HG02678 (cell line): ENCODE measurements around the gene NOP56.

ENCODE experiments used
- ATAC-seq: cut with Tn5 transposase; IDR thresholded peaks from one replicate; pipeline ENCODE4 v1.9.1; 2021; ENCODE audit warnings: mild to moderate bottlenecking, moderate library complexity; ENCODE audit not compliant: unreplicated experiment

Gene NOP56

GRCh38 chr20:2640260-2640659, 12.2 kb upstream of the NOP56 start:
- ATAC-seq = no peak

- no peak for ATAC-seq
Measured at GRCh38 chr20:2640899-2641298, 11.5 kb upstream of the NOP56 start.

GRCh38 chr20:2643708-2644107, 8.7 kb upstream of the NOP56 start:
- no peak for ATAC-seq

- ATAC-seq = peak; percentile 44
Measured at GRCh38 chr20:2652724-2653555, 508 bp downstream of the NOP56 start.

- no peak for ATAC-seq
Measured at GRCh38 chr20:2653556-2654383, 1.3 kb downstream of the NOP56 start.

GRCh38 chr20:2654384-2654822, 2.0 kb downstream of the NOP56 start:
- ATAC-seq = no peak

- ATAC-seq = no peak
Measured at GRCh38 chr20:2654831-2655230, 2.4 kb downstream of the NOP56 start.

GRCh38 chr20:2655331-2656116, 3.1 kb downstream of the NOP56 start:
- no peak for ATAC-seq

GRCh38 chr20:2656471-2657117, 4.2 kb downstream of the NOP56 start:
- no peak for ATAC-seq

- no peak for ATAC-seq
Measured at GRCh38 chr20:2657241-2657640, 4.8 kb downstream of the NOP56 start.

- no peak for ATAC-seq
Measured at GRCh38 chr20:2657674-2658073, 5.2 kb downstream of the NOP56 start.

- ATAC-seq = no peak
Measured at GRCh38 chr20:2658414-2659354, 6.3 kb downstream of the NOP56 start.

- ATAC-seq = no peak
Measured at GRCh38 chr20:2659547-2659946, 7.1 kb downstream of the NOP56 start.

- peak; percentile 6 for ATAC-seq
Measured at GRCh38 chr20:2663364-2663886, 11.0 kb downstream of the NOP56 start.

- peak; percentile 91 for ATAC-seq
Measured at GRCh38 chr20:2663887-2664719, 11.7 kb downstream of the NOP56 start, which contains the start of gene IDH3B. IDH3B (minus strand) TSS chr20:2664216; CDS start chr20:2664188, 28 bp downstream.

- no peak for ATAC-seq
Measured at GRCh38 chr20:2671977-2672376, 19.5 kb downstream of the NOP56 start.

- no peak for ATAC-seq
Measured at GRCh38 chr20:2672446-2672845, 20.0 kb downstream of the NOP56 start.

- no peak for ATAC-seq
Measured at GRCh38 chr20:2673453-2673852, 21.0 kb downstream of the NOP56 start.
